ENCODE results near the gene FUT6.

The FUT6 gene

GRCh38 chr19:5827891-5828660 is 11.4 kb downstream of the FUT6 start:
- DNase-seq (ENCODE audit: low read depth in 2 of 2), result peak; percentile 91 to 92

- no peak for DNase-seq (ENCODE audit: low read depth in 2 of 2)
These were observed 12.1 kb downstream of the FUT6 start for GRCh38 chr19:5827342-5827890.

GRCh38 chr19:5826531-5827341 is 12.8 kb downstream of the FUT6 start:
- DNase-seq (ENCODE audit: low read depth in 2 of 2), result no peak

- DNase-seq (ENCODE audit: low read depth in 2 of 2), result no peak
These were observed 14.3 kb downstream of the FUT6 start for GRCh38 chr19:5825178-5825577.

GRCh38 chr19:5824751-5825150 is 14.8 kb downstream of the FUT6 start:
- no peak for DNase-seq (ENCODE audit: low read depth in 2 of 2)

- no peak for DNase-seq (ENCODE audit: low read depth in 2 of 2)
These were observed 15.8 kb downstream of the FUT6 start for GRCh38 chr19:5823579-5824281.

GRCh38 chr19:5822181-5822844 is 17.2 kb downstream of the FUT6 start:
- no peak for DNase-seq (ENCODE audit: low read depth in 2 of 2)

- DNase-seq (ENCODE audit: low read depth in 2 of 2), result no peak
These were observed 17.9 kb downstream of the FUT6 start for GRCh38 chr19:5821521-5822180.

- DNase-seq (ENCODE audit: low read depth in 2 of 2), result no peak
These were observed 18.7 kb downstream of the FUT6 start for GRCh38 chr19:5820785-5821184.

- DNase-seq (ENCODE audit: low read depth in 2 of 2), result no peak
These were observed 20.9 kb downstream of the FUT6 start for GRCh38 chr19:5818594-5818993.

GRCh38 chr19:5817218-5817617 is 22.3 kb downstream of the FUT6 start:
- DNase-seq (ENCODE audit: low read depth in 2 of 2), result no peak

- DNase-seq (ENCODE audit: low read depth in 2 of 2), result no peak
These were observed 24.7 kb downstream of the FUT6 start for GRCh38 chr19:5814852-5815246.

GRCh38 chr19:5814123-5814851 is 25.2 kb downstream of the FUT6 start:
- DNase-seq (ENCODE audit: low read depth in 2 of 2), result no peak

- DNase-seq (ENCODE audit: low read depth in 2 of 2), result no peak
These were observed 28.4 kb downstream of the FUT6 start for GRCh38 chr19:5811117-5811516.

- no peak for DNase-seq (ENCODE audit: low read depth in 2 of 2)
These were observed 30.0 kb downstream of the FUT6 start for GRCh38 chr19:5809469-5809868.

- no peak for DNase-seq (ENCODE audit: low read depth in 2 of 2)
These were observed 30.4 kb downstream of the FUT6 start for GRCh38 chr19:5809053-5809452.

GRCh38 chr19:5808120-5808816 is 31.2 kb downstream of the FUT6 start:
- DNase-seq (ENCODE audit: low read depth in 2 of 2), result no peak

- DNase-seq (ENCODE audit: low read depth in 2 of 2), result no peak
These were observed 32.6 kb downstream of the FUT6 start for GRCh38 chr19:5806905-5807304.

GRCh38 chr19:5806133-5806489 is 33.4 kb downstream of the FUT6 start:
- no peak for DNase-seq (ENCODE audit: low read depth in 2 of 2)

Data from stimulated activated CD4-positive, alpha-beta T cell treated with anti-CD3 and anti-CD28 coated beads, Interleukin-12 subunit alpha, Interleukin-12 subunit beta, amount 100 ng/mL, for 24 hours (primary cell).